ENCODE data around the gene ARHGEF7.

ARHGEF7 gene

DNA sequence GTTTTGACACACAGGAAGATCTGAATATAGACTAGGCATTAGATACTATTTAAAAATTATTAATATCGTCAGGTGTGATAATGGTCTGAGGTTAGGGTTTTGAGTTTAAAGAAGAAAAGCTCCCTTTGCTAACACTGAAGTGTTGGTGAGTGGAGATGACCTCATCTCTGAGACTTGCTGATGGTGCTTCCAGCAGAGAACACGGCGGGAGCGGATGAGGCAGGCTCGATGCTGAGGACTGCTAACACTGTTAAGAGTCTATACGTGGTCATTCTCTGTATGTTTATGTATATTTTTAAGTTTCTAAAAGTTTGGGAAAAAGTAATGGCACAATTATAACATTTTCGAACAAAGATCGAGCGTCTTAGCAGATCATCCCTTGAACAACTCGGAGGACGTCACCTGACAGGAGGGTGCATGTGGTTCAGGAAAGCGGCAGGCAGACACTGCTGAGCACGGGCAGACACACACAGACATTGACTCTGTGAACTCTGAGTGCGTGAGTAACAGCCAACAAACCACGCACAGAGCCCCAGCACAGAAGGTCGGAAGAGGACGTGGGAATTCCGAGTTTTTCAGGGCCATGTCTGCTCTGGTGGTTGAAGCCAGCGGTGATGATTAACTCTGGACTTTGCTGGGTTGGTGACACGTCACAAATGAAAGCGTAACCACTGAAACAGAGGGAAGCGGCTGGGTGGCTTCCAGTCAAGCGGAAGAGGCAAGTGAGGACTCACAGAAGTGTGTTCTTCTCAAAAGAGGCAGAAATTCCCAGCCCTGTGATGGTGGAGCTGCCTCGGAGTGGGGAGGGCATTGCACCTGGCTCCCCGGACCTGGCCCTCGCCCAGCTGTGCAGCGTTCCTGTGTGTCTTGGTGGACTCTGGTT, 113.4 kb downstream of the ARHGEF7 start:
- DNase-seq = no peak

DNA sequence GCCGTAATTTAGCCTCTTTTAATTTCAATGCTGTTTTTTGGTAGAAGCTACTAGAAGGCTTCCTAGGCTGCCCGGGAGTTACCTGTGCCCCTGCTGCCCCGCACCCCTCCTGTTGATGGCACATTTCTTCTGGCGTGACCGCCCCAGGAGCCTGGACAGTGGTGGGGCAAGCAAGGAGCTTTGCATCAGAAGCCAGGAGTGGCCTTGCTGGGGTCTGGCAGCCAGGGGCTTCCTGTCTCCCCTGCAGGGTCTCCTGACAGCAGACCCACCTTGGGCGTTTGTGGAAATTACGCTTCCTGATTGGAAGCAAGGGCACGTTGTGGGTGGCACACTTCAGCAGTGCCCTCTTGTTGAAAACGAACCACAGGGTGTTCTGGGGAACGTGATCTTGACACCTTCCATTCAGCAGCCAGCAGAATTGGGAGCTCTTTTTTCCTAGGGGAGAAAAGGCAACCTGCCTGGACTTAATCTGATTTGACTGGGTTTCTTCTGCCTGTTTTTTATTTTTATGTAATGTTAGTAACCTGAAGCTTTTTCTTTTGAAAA, 115.3 kb downstream of the ARHGEF7 start:
- DNase-seq = no peak

- DNase-seq = no peak
Observed at GRCh38 chr13:111232191-111232590, 117.1 kb downstream of the ARHGEF7 start.

DNA sequence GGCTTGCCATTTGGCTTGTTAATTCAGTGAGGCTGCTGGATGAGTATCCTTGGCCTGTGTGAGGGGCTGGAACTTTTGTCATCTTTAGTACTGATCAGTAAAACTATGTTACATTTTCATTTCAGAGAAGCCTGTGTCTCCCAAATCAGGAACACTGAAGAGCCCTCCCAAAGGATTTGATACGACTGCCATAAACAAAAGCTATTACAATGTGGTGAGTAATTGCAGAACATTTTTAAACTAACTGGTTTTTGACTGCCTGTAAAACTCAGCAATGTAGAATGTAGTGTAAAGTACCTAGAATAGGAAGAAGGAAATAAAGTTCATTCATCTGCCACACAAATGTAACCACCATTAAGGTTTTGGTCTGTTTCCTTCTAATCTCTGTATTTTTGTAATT, 118.0 kb downstream of the ARHGEF7 start:
- no peak for DNase-seq

DNA sequence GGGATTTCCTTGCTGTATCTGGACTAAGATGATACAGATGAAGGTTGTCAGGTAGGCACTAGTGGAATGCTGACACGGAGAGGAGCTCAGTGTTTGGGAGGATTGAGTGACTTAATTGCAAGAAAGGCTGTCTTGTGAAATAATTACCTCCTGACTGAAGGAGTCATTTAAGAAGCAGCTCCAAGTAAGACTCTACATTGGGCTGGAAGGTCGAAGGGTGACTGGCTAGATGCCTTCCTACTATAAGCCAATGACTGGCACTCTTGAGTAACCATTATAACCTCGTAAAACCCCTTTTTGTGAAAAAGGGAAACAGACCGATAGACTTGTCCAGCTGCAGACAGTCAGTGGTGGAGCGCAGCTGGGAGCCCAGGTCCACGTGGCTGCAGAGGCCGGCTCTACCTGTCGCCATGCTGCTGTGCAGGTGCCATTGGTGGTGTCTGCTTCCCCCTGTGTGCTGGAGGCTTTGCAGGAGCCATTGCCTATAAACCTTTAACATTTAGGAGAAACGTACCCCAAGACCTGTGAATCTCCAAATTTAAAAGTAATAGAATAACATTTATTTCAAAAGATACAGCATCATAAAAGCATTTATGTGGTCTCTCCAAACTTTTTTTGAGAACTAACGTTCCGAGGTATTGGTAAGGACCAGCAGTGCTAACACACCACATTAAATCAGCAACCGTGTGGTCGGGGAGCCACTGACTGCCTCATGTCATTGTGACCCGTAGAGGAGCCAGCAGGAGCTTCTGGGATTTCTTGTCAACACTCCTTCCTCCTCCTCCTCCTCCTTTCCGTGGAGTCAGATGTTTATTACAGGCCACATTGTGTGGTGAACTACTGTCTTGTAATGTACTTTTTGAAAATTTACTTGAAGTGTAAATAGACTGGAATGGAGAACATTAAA, 124.9 kb downstream of the ARHGEF7 start:
- no peak for DNase-seq

DNA sequence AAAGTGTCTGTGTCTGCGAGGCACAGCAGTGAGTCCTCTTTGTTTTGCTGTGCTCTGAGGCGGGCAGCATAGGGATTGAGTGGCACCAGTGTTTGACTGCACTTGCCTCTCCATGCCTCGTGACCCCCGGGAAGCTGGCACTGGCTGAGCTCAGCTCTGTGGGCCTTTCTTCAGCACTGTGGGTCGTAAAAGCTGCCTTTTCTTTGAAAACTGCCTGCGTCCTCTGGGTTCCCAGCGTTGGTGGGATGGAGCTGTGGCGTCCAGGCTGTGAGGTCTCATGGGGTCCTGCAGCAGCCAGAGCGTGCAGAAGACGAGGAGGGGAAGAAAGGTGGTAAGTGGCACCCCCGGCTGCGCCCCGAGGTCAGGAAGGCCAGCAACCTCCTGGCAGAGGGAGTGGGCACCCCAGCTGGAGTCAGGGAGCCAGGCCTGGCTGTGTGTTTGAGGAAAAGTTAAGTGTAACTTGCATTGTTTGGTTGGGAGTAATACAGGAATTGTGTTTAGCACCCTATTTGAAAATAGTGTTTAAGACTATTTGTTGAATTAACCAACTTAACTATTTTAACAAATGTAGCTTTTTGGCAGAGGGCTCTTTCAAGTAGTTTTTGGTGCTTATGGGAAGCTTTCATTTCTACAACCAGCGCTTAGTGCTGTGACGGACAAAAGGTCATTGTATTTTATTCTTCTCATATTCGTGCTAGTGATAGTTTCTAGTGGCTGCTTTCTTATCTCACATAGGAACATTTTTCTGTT, 126.1 kb downstream of the ARHGEF7 start:
- no peak for DNase-seq

GRCh38 chr13:111241862-111242261, 126.8 kb downstream of the ARHGEF7 start:
- DNase-seq = no peak

DNA sequence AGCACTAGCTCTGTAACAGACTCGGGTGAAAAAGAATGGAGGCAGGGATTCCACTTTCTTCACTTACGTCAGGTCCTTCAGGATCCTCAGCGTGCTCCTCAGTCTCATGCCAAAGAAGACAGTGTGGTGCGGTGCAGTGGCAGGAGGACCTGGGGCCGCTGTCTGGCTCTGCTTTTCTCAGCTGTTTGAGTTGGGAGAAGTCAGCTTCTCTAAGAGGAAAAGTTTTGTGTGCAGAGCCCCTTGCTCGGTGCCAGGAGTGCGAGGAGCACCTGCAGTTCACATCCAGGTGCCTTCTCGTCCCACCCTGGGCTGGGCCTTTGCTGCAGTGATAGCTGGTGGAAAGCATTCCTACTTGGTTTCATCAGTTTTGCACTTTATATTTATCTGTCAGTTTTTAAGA, 127.5 kb downstream of the ARHGEF7 start:
- DNase-seq = no peak

GRCh38 chr13:111243981-111244380, 128.9 kb downstream of the ARHGEF7 start:
- no peak for DNase-seq

DNA sequence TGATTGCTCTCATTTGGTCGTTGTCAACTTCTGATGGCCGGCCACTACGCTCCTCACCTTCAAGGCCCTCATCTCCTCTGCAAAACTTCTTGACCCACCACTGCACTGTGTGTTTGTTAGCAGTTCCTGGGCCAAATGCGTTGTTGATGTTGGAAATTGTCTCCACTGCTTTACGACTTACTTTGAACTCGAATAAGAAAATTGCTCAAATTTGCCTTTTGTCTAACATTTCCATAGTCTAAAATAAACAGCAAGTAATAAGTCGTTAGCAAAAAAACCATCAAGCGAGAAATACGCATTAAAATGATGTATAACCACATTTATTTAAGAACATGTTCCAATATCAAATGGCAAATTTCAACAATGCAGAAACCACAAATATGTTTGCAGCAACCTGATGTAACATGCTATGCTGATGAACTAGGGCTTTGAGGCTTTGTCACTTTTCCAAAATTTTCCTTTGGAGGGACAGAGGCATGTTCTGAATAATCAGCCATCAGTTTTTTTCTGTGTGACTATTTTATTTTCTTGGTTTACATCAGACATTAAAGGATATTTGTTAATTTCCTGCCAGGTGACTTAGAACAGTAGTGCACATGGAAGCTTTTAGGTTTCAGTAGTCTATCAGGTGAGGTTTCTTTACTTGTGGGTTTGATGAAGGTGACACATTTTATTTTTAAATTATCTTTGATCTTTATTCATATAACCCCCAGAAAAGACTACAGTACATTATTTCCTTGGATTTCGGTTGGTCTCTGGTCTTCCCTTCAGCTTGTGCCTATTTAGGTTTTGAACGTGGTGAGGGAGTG, 130.7 kb downstream of the ARHGEF7 start:
- DNase-seq = no peak

DNA sequence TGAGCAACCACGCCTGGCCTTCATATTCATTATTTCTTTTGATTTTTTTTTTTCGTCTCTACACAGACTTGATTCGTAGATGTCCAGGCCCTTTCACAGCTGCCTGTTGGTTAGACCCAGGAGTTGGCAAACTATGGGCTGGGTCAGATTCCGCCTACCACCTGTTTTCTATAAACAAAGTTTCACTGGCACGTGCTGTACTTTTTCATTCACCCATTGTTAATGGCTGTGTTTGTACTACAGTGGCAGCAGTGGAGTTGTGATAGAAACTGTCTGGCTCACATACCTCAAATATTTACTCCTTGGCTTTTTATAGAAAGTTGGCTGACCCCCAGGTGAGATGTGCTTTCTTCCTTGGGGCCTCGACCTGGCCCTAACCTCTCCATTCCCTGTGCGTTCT, 132.4 kb downstream of the ARHGEF7 start:
- no peak for DNase-seq

GRCh38 chr13:111248822-111249221, 133.7 kb downstream of the ARHGEF7 start:
- no peak for DNase-seq

DNA sequence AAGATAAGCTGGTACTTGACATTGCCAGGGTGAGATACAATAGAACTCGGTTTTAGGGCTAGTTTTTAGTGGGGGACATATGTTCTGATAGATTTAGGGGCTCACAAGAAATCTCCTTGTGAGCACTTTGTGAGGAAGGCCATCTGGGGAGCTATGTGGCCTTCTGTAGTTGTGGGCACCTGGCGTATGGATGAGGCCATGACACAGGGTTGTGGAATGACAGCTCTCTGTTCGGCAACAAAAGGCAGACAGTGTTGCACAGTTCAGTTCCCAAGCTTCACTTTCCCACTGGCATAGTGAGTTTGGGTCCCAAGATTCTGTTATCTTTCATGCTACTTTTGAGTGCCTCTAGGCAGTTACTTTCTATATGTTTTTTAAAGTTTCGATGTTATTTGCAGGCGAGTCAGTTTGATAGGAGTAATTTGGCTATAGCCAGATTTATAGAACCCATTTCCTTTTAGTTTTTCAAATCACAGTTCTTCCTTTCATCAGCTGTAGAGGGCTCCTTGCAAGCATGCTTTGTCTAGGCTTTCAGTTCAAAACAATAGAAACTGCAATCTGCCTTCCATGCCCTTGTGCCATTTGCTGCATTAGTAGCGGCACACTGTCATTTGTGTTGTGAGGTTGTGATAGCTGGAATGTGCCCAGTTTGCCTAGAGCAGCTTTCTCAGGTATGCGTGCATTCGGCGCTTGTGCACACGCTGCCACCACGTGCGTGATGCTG, 134.7 kb downstream of the ARHGEF7 start:
- DNase-seq = no peak

GRCh38 chr13:111251646-111252445, 136.7 kb downstream of the ARHGEF7 start:
- no peak for DNase-seq

- no peak for DNase-seq
Observed at GRCh38 chr13:111252446-111253364, 137.6 kb downstream of the ARHGEF7 start.

DNA sequence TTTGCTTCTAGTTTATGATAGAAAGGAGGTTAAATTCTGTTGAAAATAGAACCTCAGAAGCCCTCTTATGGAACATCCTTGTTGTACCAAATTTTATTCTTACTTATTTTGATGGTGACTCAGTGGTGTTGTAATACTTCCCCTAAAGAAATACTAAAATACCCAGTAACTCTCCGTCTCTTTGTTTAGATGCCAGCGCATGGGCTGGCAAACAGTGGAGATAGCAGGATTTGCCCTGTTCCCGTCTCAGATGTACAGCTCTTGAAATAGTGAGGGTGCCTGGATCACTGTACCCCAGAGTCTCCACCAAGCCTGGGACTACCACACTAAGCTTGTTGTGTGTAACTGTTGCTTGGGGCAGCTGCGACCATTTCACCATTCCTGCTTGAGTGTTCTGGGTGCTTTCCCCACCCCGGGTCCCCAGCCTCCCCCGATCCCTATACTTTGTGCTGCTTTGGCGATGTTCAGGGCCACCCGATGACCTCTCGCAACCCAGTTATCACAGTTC, 138.3 kb downstream of the ARHGEF7 start:
- no peak for DNase-seq

GRCh38 chr13:111255228-111255790, 140.2 kb downstream of the ARHGEF7 start:
- no peak for DNase-seq

GRCh38 chr13:111256458-111256857, 141.3 kb downstream of the ARHGEF7 start:
- DNase-seq = no peak

- no peak for DNase-seq
Observed at GRCh38 chr13:111256946-111257345, 141.8 kb downstream of the ARHGEF7 start.
